Neural cell (in vitro differentiated cells): ENCODE measurements around the gene SPTSSB.

Experiments
- EZH2 ChIP-seq: fragments of 200-600, 300-800 bp; shearing (Covaris generic), sonication (generic); IDR thresholded peaks from 2 replicates; pipeline ENCODE4 v1.6.1; 2014; ENCODE audit warnings: antibody characterized with exemption, low read length, borderline replicate concordance, mild to moderate bottlenecking; ENCODE audit not compliant: insufficient read depth, poor library complexity, severe bottlenecking
- TF ChIP-seq, protein P1 (sequence below): fragments of 450-650 bp; IDR thresholded peaks from 2 replicates; pipeline ENCODE4 v1.5.1; 2014; ENCODE audit warnings: antibody characterized with exemption, mild to moderate bottlenecking, moderate library complexity; ENCODE audit not compliant: poor library complexity, severe bottlenecking

GRCh38 chr3:161403251-161403650 is 31.9 kb upstream of the SPTSSB start:
- TF ChIP-seq, protein P1, sequence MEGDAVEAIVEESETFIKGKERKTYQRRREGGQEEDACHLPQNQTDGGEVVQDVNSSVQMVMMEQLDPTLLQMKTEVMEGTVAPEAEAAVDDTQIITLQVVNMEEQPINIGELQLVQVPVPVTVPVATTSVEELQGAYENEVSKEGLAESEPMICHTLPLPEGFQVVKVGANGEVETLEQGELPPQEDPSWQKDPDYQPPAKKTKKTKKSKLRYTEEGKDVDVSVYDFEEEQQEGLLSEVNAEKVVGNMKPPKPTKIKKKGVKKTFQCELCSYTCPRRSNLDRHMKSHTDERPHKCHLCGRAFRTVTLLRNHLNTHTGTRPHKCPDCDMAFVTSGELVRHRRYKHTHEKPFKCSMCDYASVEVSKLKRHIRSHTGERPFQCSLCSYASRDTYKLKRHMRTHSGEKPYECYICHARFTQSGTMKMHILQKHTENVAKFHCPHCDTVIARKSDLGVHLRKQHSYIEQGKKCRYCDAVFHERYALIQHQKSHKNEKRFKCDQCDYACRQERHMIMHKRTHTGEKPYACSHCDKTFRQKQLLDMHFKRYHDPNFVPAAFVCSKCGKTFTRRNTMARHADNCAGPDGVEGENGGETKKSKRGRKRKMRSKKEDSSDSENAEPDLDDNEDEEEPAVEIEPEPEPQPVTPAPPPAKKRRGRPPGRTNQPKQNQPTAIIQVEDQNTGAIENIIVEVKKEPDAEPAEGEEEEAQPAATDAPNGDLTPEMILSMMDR, result no peak
- no peak for TF ChIP-seq EZH2
